K562 (cell line): Measurements from ENCODE around the gene COX4I2. TPM values are rescaled to one million over a fixed set of nuclear protein-coding genes. Genes with fewer than 3 reads are reported as not detected.

Experiments
- ADNP ChIP-seq: fragments of 200-800 bp; sonication (Bioruptor generic); IDR thresholded peaks from 2 replicates; pipeline ENCODE4 v1.6.1; 2016; ENCODE audit warnings: missing genetic modification characterization, missing compliant biosample characterization
- CBX2 ChIP-seq: fragments of 200-600 bp; sonication (generic); IDR thresholded peaks from one replicate; pipeline ENCODE4 v1.6.1; 2012; ENCODE audit warnings: mild to moderate bottlenecking, low read length, inconsistent platforms; ENCODE audit not compliant: insufficient read depth, poor library complexity, severe bottlenecking
- CBX5 ChIP-seq: IDR thresholded peaks from 2 replicates; pipeline ENCODE4 v1.6.1; 2014; ENCODE audit warnings: low read depth, borderline replicate concordance
- DIDO1 ChIP-seq: fragments of 450-650 bp; IDR thresholded peaks from 2 replicates; pipeline ENCODE4 v1.6.1; 2016; ENCODE audit warnings: low read depth, missing biosample characterization, missing genetic modification characterization
- EZH2 ChIP-seq: IDR thresholded peaks from 2 replicates; pipeline ENCODE4 v1.6.1; 2012; ENCODE audit warnings: low read depth, mild to moderate bottlenecking, inconsistent platforms, low read length, borderline replicate concordance
- GATAD2A ChIP-seq: fragments of 450-650 bp; IDR thresholded peaks from 2 replicates; pipeline ENCODE4 v1.6.1; 2017
- GATAD2B ChIP-seq: fragments of 450-650 bp; IDR thresholded peaks from 2 replicates; pipeline ENCODE4 v1.6.1; 2017; ENCODE audit warnings: mild to moderate bottlenecking, borderline replicate concordance
- GTF3C2 ChIP-seq: IDR thresholded peaks from 3 replicates; pipeline ENCODE4 v1.6.1; 2011; ENCODE audit warnings: borderline replicate concordance, mild to moderate bottlenecking, moderate library complexity; ENCODE audit not compliant: insufficient read length; ENCODE audit errors: extremely low read depth
- ILF3 ChIP-seq: fragments of 450-650 bp; IDR thresholded peaks from 2 replicates; pipeline ENCODE4 v1.6.1; 2018; ENCODE audit warnings: antibody characterized with exemption, mild to moderate bottlenecking, moderate library complexity, borderline replicate concordance
- JUN ChIP-seq, 2 experiments: sonication (generic) in 1 of 2; formaldehyde crosslinking in 1 of 2; IDR thresholded peaks; 2 replicates each; pipeline versions ENCODE4 v1.6.1 to v1.8.0; 2012 to 2022; ENCODE audit warnings: borderline replicate concordance in 2 of 2, mild to moderate bottlenecking in 2 of 2, improper control_type of control experiment in 1 of 2, low read depth in 1 of 2, low read length in 1 of 2, missing genetic modification reagents in 1 of 2
- MTA1 ChIP-seq: fragments of 450-650 bp; IDR thresholded peaks from 2 replicates; pipeline ENCODE4 v1.6.1; 2017; ENCODE audit warnings: borderline replicate concordance
- POLR2A ChIP-seq: fragments of 450-650 bp; conservative IDR thresholded peaks from 2 replicates; pipeline ENCODE4 v1.6.1; 2016
- RBFOX2 ChIP-seq: fragments of 200-400 bp; formaldehyde crosslinking; IDR thresholded peaks from 2 replicates; pipeline ENCODE4 v1.6.1; 2017; ENCODE audit warnings: low read depth, mild to moderate bottlenecking, low read length, moderate library complexity
- TAL1 ChIP-seq: fragments of 450-650 bp; IDR thresholded peaks from 2 replicates; pipeline ENCODE4 v1.6.1; 2016; ENCODE audit warnings: mild to moderate bottlenecking
- TARDBP ChIP-seq: fragments of 450-650 bp; IDR thresholded peaks from 2 replicates; pipeline ENCODE4 v1.6.1; 2016
- TCFL5 ChIP-seq: fragments of 250-450 bp; sonication (Bioruptor Pico); conservative IDR thresholded peaks from 2 replicates; pipeline ENCODE4 v1.6.1; 2021; ENCODE audit warnings: mild to moderate bottlenecking, moderate library complexity, matching md5 sums
- TEAD2 ChIP-seq: fragments of 450-650 bp; IDR thresholded peaks from 2 replicates; pipeline ENCODE4 v1.6.1; 2016; ENCODE audit warnings: missing genetic modification characterization, control low read depth, missing compliant biosample characterization
- TEAD4 ChIP-seq, 2 experiments: sonication (generic) in 1 of 2; formaldehyde crosslinking in 1 of 2; IDR thresholded peaks; 2 replicates each; pipeline versions ENCODE4 v1.6.1 to v1.8.0; 2012 to 2022; ENCODE audit warnings: borderline replicate concordance in 1 of 2, inconsistent platforms in 1 of 2, low read length in 1 of 2, mild to moderate bottlenecking in 1 of 2, missing genetic modification reagents in 1 of 2
- ZBTB26 ChIP-seq: fragments of 450-650 bp; formaldehyde crosslinking; IDR thresholded peaks from 2 replicates; pipeline ENCODE4 v1.4.0; 2022; ENCODE audit warnings: missing genetic modification characterization
- ZNF785 ChIP-seq: fragments of 250-450 bp; sonication (Bioruptor Pico); IDR thresholded peaks from 2 replicates; pipeline ENCODE4 v1.4.0; 2020; ENCODE audit warnings: mild to moderate bottlenecking
- polyA plus RNA-seq, 8 experiments: library from polyadenylated mRNA; depleted of rRNA in 4 of 8; stranded (reverse) in 5 of 8; unstranded in 3 of 8; fragments of >200 nt; fragmentation: Nextera tagmentation in 2 of 8; fragmentation: Illumina TruSeq in 1 of 8; extraction: Ambion mirVana in 2 of 8; extraction: Trizol in 1 of 8; gene quantifications; 2 replicates each; pipeline versions ENCODE4 v1.2.1 to v1.2.3, GENCODE V29; 2011 to 2014; ENCODE audit warnings: inconsistent platforms in 1 of 8, missing spikeins in 1 of 8
- total RNA-seq, 7 experiments: library from RNA; depleted of rRNA in 6 of 7; stranded (reverse); fragments of >200 nt in 6 of 7; fragmentation: Illumina TruSeq in 2 of 7; extraction: Trizol in 2 of 7; gene quantifications; 2 replicates each; pipeline versions ENCODE4 v1.2.1 to v1.2.3, GENCODE V29; 2011 to 2021; ENCODE audit warnings: low replicate concordance in 1 of 7
- TF ChIP-seq, protein P1 (sequence below): sonication (generic); formaldehyde crosslinking; IDR thresholded peaks from 2 replicates; pipeline ENCODE4 v1.8.0; 2022; ENCODE audit warnings: missing genetic modification reagents, mild to moderate bottlenecking, moderate library complexity, borderline replicate concordance

Gene COX4I2
- total and polyA plus RNA-seq, 9 of the 15 experiments (the other 6 are each of a cell fraction or from before 2014, with no cell fraction given): not detected

DNA sequence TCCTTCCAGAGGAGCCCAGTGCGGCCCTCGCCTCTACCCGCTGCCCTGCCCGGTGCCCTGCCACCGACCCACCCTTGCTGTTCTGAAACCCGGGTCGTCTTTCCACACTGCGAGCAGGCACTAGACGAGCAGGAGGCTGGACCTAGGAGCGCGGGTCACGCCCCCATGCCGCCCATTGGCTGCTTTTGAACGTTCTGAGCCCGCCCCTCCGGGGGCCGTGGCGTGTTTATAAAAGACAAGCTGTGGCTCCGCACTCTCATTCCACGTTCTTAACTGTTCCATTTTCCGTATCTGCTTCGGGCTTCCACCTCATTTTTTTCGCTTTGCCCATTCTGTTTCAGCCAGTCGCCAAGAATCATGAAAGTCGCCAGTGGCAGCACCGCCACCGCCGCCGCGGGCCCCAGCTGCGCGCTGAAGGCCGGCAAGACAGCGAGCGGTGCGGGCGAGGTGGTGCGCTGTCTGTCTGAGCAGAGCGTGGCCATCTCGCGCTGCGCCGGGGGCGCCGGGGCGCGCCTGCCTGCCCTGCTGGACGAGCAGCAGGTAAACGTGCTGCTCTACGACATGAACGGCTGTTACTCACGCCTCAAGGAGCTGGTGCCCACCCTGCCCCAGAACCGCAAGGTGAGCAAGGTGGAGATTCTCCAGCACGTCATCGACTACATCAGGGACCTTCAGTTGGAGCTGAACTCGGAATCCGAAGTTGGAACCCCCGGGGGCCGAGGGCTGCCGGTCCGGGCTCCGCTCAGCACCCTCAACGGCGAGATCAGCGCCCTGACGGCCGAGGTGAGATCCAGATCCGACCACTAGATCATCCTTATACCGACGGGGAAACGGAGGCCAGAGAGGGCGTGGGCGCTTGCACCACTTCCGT is 32.4 kb upstream of the COX4I2 start, which contains the start of gene ID1 (continued):
- no peak for TF ChIP-seq ZBTB26 (CRISPR knock-in tag)
- no peak for TF ChIP-seq DIDO1 (tag)
- TF ChIP-seq, protein P1, sequence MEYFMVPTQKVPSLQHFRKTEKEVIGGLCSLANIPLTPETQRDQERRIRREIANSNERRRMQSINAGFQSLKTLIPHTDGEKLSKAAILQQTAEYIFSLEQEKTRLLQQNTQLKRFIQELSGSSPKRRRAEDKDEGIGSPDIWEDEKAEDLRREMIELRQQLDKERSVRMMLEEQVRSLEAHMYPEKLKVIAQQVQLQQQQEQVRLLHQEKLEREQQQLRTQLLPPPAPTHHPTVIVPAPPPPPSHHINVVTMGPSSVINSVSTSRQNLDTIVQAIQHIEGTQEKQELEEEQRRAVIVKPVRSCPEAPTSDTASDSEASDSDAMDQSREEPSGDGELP (CRISPR knock-in tag): peak; percentile 83
- TF ChIP-seq TCFL5 (CRISPR knock-in tag): no peak
- TF ChIP-seq MTA1: no peak
- peak; percentile 72 for TF ChIP-seq GATAD2B
- TF ChIP-seq RBFOX2: peak; percentile 100
- TF ChIP-seq ZNF785 (CRISPR knock-in tag): no peak
- TF ChIP-seq CBX5: no peak
- TF ChIP-seq TEAD4 (IDR thresholded peaks at IDR 0.05; ENCODE audit: low read length): 0 out of 2 replicates have a peak, but pooled peaks have one; percentile 43
- TF ChIP-seq TEAD4 (CRISPR knock-in tag; IDR thresholded peaks at IDR 0.05; ENCODE audit: borderline replicate concordance): no peak
- TF ChIP-seq ILF3: peak; percentile 83; the same call in 1 of the 2 replicates
- TF ChIP-seq GATAD2A: no peak
- TF ChIP-seq CBX2: no peak
- TF ChIP-seq POLR2A: peak; percentile 100
- TF ChIP-seq JUN (IDR thresholded peaks at IDR 0.05; ENCODE audit: borderline replicate concordance, low read depth, low read length): peak; percentile 47; the same call in 1 of the 2 replicates
- TF ChIP-seq JUN (CRISPR knock-in tag; IDR thresholded peaks at IDR 0.05; ENCODE audit: borderline replicate concordance): no peak
- no peak for TF ChIP-seq TARDBP
- TF ChIP-seq EZH2: no peak
- TF ChIP-seq TEAD2 (tag): no peak
- TF ChIP-seq ADNP (tag): no peak
- no peak for TF ChIP-seq GTF3C2
- no peak for TF ChIP-seq TAL1
